GM19324 (cell line): ENCODE data around the gene ENPP3.

Experiments used
- ATAC-seq: cut with Tn5 transposase; IDR thresholded peaks from one replicate; pipeline ENCODE4 v1.9.1; 2021; ENCODE audit warnings: mild to moderate bottlenecking, moderate library complexity; ENCODE audit not compliant: unreplicated experiment, low FRiP score

ENPP3 gene

GRCh38 chr6:131636880-131637792 is at the start of gene ENPP3:
ENPP3 (plus strand) TSS chr6:131637302; CDS start chr6:131637385, 83 bp downstream.
- no peak for ATAC-seq

DNA sequence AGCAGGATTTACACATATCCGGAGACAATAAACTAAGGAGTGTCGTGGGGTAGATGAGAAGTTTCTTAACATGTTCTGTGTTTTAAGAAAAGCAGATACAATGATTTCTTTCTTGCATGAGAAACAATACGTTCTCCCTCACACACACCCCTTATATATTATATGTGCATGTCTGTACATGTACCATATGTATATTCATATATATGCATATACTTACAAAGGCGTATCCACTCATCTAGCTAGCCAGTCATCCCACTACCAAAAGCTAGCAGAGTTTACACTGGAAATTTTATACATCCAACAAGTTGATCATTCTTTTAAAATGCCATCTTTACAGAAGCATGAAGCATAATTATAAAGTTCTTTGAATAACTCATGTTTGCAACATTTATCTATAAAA is 49.2 kb upstream of the ENPP3 start:
- no peak for ATAC-seq

DNA sequence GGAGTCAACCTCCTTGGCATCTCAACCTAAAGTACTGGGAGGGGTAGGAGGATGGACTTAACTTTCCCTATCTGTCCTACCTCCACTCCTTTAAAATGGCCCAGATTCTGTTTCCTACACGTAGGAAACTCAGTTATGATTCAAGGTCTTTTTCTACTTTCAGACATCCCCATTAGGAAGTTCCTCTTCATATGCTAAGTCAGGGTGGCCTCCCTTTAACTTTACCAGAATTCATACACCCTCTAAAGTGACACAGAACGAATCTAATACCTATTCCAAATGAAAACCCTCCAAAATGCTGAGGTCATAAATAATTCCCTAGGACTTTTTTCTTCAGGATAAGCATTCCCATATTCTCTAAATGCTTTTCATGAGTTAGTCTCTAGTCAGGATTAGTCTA is 48.5 kb upstream of the ENPP3 start:
- no peak for ATAC-seq

DNA sequence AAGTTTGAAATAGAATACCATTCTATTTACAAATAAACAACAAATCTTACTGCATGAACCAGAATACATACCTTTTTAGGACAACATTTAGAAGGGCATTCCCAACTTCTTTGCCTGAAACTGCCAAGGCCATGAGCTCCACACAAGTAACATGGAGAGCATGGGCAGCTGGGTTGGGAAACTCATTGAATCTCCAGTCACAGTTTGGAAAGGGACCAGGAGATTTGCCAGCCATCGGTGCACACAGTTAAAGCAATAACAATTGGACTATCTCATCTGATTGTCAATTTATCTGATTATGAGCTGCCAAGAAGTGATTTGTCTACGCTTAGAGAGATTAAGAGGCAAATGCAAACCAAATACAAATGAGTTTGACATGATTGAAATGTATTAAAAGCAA is 44.2 kb upstream of the ENPP3 start:
- ATAC-seq: no peak

GRCh38 chr6:131594074-131594473 is 43.0 kb upstream of the ENPP3 start:
- ATAC-seq: no peak

DNA sequence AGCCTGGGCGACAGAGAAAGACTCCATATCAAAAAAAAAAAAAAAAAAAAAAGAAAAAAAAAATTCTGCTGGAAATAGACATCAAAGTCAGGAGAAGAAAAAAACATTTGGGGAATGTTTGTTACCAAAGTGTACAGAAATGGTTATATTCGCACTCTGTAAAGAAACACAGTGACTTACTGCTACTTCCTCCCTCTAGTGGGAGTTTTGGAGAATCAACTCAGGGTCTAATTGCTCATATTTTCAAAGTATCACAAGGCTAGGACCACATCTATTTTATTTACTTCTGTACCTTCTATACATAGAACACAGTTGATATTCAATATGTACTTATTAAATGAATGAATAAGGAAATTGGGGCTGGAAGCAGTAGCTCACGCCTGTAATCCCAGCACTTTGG is 39.7 kb upstream of the ENPP3 start:
- ATAC-seq: no peak

DNA sequence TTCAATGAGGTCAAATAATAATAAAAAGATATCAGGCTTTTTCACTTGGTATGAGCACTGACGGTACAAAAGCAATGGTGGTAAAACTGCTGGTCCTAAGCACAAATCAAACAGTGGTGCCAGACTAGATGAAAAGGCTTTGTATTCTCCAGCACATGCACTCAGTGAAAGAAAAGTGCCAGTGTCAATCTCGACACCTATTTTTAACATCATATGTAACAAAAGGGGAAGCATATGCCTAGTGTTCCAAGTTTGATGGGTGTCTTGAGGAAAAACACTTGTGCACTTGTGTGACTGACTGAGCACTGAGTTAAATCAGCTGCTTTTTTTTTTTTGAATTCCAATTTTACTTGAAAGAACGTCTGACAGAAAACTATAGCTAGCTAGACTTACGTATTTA is 36.4 kb upstream of the ENPP3 start:
- ATAC-seq: no peak

DNA sequence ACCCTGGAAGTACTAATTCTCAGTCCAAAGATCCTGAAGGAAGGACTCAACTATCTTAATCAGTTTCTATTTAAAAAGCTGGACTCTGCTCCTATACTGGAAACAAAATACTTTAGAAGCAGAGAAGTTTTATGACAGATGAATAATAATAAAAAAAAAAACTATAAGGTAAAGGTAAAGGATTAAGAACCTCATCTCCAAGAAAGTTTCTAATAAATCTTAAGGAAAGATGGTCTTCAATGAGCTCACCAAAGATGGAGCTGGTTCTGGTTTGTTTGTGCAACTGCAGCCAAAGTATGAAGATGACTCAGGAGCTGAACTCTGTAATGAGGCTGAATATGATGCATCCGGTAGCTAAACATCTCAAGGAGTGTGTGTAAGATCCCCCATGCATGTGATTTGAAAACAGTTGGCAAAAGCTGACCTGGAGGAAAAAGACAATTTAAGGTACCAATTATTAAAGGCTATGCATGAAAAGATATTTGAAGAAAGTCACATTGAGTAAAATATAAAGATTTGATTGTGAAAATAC is 34.3 kb upstream of the ENPP3 start:
- no peak for ATAC-seq

- no peak for ATAC-seq
These were observed 23.7 kb upstream of the ENPP3 start for GRCh38 chr6:131613296-131613925.

- no peak for ATAC-seq
These were observed 21.8 kb upstream of the ENPP3 start for GRCh38 chr6:131615275-131615674.

DNA sequence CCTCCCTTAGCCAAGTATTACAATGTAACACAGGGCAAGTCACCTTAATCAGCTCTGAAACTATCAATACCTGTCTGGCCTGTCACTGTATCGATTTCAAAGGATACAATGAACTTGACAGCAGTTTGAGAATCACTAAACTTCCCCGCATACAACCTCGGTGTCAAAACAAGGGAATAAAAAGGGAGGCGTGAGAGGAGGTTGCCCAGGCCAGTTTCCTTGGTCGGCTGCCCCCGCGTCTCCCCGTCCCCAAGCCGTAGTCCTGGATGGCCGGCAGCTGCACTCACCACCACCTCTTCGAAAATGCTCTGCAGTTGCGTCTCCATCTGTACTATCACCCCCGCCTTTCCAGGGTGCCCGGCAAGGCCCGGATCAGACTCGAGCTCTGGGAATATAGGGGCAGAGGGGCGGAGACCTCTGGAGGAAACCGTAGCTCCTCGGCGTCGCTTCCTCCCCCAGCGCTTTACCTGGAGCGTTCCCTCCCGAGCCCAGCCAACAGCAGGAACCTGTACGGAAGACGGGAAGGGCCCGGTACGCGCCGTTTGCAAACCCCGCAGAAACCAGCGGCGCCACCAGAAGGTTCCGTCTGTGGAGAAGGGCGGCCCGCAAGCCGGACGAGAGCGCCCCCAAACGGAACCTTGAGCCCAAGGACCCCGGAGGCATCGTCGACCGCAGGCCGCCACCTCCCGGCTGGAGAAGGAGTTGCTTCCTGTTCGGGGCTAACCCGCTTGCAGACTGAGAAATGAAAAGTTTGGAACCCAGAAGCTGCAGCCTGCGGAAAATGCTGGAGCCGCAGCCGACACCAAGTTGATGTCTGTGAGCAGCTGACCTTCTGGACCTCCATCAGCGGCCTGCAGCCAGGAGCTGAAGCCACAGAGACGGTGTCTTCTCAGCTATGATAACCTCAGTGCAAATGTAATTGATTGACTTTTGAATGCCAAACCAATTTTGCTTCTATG is 9.1 kb upstream of the ENPP3 start, which contains the start of gene MED23:
TSS of gene MED23 (minus strand) at position 519 of the 959 bp plus-strand sequence. CDS start at position 326, 193 bp downstream.
- peak; percentile 99 for ATAC-seq

GRCh38 chr6:131628726-131629125 is 8.4 kb upstream of the ENPP3 start:
- ATAC-seq: no peak

DNA sequence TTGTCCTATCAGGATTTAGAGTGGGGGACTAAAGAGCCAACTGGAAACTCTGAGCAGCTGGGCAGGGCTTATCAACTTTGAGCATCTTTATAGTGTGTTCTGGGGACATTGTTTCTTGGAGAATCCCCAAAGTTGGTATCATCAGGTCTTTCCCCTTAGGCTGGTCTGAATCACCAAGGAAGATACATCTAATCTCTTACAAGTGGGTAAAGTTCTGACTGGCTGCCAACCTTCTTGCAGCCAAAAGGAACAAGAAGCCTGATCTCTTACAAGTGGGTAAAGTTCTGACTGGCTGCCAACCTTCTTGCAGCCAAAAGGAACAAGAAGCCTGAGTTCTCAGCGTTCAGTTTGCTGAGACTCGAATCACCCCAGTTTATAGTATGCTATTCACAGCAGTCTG is 7.5 kb upstream of the ENPP3 start:
- no peak for ATAC-seq

DNA sequence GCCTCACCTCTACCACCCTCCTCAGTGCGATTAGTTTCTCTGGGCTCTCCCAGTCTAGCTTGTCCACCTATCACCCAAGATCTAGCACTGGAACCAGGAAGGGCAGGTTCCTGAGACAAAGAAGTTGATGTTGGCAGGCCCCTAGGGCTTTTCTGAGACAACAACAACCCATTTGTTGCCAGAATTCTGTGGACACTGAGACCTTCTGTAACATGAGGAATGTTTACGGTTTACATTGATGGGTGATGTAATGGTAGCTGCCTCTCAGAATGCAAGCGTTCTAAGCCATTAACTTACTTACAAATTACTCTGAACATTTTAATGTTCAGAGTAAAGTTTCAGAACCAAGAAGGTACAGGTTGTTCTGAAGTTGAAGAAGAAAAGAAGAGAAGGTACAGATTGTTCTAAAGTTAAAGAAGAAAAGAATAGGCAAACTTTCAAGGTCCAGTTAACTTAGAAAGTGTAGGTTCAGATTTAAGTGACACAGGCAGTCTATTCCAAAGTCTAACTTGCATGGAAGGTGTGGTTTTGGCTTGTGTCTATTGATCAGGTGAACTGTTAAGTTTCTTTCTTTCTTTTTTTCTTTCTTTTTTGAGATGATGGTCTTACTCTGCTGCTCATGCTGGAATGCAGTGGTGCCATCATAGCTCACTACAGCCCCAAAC is 5.3 kb upstream of the ENPP3 start:
- ATAC-seq: no peak

DNA sequence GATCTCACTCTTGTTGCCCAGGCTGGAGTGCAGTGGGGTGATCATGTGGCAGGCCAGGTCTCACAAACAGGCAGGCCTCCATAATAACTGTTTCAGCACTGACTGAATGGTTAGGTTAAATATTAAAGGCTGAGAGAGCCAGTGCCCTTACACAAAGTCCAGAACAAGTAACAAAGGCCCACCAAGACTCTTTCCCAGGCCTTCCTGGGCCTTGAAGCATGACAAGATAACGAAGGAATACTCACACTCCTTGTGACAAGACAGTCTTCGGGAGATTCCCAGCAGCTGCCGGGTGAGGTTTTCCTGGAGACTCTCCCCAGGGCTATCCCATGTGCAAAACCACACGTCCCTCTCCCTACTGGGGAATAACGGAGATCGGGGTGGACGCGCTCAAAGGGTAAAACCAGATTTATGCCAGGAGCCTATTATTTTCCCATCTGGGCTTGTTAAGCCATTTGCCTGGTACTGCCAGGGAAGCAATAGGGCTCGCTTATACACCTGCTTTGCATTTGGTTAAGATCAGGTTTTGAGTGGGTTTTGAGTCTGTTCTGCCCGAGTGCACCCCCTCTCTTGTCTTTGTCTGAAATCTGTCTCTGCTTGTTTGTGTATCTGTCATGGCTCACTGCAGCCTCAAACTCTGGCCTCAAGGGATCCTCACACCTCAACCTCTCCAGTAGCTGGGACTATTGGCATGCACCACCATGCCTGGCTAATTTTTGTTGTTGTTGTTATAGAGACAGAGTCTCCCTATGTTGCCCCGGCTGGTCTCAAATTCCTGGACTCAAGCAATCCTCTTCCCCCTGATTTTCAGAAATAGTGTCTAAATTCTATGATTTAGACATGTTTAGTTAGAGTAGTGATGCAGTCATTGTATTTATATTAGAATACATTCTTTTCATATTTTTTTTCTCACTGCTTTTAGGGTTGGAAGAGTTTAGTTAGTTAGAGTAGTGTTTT is 1.4 kb upstream of the ENPP3 start:
- peak; percentile 79 for ATAC-seq

- ATAC-seq: no peak
These were observed 911 bp downstream of the ENPP3 start for GRCh38 chr6:131638013-131638412.

DNA sequence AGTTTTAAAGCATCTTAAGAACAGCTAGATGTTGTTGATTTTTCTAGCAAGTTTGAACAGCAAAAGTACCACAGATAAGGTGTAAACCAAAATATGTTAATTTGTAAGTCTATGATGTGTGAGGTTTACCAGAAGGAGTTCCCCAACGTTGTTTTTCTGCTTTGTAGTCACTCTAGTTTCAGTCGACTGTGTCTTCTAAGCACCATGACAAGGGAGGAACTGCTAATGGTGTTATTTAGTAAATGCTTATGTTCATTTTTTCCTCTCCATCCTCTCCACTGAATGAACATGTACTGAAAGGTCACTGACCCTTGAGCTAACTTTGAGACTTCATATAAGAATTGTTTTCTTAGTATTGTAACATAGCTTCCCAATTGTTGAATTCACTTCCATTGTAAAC is 3.0 kb downstream of the ENPP3 start:
- ATAC-seq: no peak

GRCh38 chr6:131640576-131640975 is 3.5 kb downstream of the ENPP3 start:
- no peak for ATAC-seq

DNA sequence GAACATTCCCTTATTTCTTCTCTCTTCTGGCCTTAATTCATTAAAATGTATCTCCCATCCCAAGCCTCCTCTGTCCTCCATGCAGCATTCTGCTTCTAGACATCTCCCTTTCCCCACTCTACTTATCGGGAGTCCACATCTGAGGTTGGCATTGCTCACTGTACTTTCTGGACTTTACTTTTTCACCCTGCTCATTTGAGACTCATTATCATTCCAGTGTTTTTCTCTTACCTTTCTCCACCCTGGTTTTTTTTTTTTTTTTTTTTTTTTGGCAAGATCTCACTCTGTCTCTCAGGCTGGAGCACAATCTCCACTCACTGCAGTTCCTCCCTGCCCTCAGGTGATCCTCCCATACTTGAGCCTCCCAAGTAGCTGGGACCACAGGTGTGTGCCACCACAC is 4.5 kb downstream of the ENPP3 start:
- ATAC-seq: no peak
